Chondrocyte (in vitro differentiated cells): Measurements from ENCODE around the gene CDC42EP1. TPM values are rescaled to one million over a fixed set of nuclear protein-coding genes. Genes with fewer than 3 reads are reported as not detected.
"Not testable (repeated sequence)": the region's sequence is repeated elsewhere in the genome, so short reads cannot be mapped to it uniquely, and the experiment has no call there.

Experiments
- DNase-seq: peaks from one replicate; pipeline ENCODE4 v3.0.0; 2021; ENCODE audit warnings: mixed read lengths, low spot score
- H3K27ac Mint-ChIP-seq: one replicate; pipeline ENCODE4 v1.8.0; 2021; ENCODE audit warnings: mild to moderate bottlenecking, moderate library complexity, mixed read lengths; ENCODE audit not compliant: unreplicated experiment
- H3K27me3 Mint-ChIP-seq: 2 replicates; pipeline ENCODE4 v1.8.0; 2021; ENCODE audit warnings: low read depth, mixed read lengths
- H3K36me3 Mint-ChIP-seq: 2 replicates; pipeline ENCODE4 v1.8.0; 2021; ENCODE audit warnings: low read depth, mixed read lengths
- H3K4me1 Mint-ChIP-seq: 2 replicates; pipeline ENCODE4 v1.8.0; 2021; ENCODE audit warnings: low read depth, mild to moderate bottlenecking, mixed read lengths
- H3K4me3 Mint-ChIP-seq: one replicate; pipeline ENCODE4 v1.8.0; 2021; ENCODE audit warnings: mild to moderate bottlenecking, moderate library complexity, mixed read lengths; ENCODE audit not compliant: unreplicated experiment
- H3K9me3 Mint-ChIP-seq: 2 replicates; pipeline ENCODE4 v1.8.0; 2021; ENCODE audit warnings: low read depth, mixed read lengths
- total RNA-seq: library from RNA; stranded (reverse); gene quantifications from 3 replicates; pipeline ENCODE4 v1.2.1, GENCODE V29; 2021
- TF ChIP-seq, protein P1 (sequence below): fragments of 200-600 bp; sonication (generic); IDR thresholded peaks from 2 replicates; pipeline ENCODE4 v1.5.0; 2021; ENCODE audit warnings: antibody characterized with exemption, mild to moderate bottlenecking, moderate library complexity

Gene CDC42EP1
- total RNA-seq, 1 donor from 2014 or later = 155 TPM

DNA sequence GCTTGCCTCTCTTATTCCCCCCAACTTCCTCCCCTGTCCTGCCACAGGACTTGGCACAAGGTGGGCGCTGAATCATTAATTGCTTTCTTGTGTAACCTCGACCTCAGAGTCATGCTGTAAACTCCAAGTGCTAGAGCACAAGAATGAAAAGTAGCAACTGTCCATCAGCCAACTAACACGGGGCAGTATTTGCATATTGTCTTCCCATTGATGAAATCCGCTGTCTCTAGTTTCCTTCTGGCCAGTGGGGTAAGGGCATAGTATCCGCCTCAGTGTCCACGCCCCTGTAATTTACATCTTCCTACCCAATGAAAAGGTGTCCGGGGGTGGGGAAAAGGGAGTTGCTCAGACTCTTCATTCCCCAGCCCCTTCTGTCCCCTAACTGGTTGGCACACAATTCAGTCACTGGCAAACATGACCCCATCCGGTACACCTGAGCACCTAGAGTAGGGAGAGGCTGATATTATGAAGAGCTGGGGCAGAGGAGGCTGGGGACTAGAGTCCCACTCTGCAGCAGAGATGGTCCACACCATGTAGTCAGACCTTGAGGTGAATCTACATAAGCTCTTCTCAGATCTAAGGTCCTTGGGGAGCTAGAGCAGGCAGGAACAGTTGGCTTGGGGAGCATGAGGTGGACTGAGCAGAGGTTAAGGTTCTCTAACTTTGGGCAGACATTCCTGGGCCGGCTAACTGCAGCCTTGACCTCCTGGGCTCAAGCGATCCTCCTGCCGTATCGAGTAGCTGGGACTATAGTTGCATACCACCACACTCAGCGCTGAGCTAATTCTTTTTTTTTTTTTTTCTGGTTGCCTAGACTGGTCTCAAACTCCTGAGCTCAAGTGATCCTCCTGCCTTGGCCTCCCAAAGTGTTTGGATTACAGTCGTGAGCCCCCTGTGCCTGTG, 41.5 kb downstream of the CDC42EP1 start:
- DNase-seq = no peak
- Mint-ChIP-seq H3K4me3 (no peak overlapping the region), H3K27ac (no peak overlapping the region), H3K36me3 (no peaks in the 10 kb centered on the region), H3K9me3 (no peaks in the 10 kb centered on the region), H3K4me1 (peaks cover under 1% of the 10 kb centered on the region), H3K27me3 (peaks cover 13% of the 10 kb centered on the region)
- TF ChIP-seq, protein P1, sequence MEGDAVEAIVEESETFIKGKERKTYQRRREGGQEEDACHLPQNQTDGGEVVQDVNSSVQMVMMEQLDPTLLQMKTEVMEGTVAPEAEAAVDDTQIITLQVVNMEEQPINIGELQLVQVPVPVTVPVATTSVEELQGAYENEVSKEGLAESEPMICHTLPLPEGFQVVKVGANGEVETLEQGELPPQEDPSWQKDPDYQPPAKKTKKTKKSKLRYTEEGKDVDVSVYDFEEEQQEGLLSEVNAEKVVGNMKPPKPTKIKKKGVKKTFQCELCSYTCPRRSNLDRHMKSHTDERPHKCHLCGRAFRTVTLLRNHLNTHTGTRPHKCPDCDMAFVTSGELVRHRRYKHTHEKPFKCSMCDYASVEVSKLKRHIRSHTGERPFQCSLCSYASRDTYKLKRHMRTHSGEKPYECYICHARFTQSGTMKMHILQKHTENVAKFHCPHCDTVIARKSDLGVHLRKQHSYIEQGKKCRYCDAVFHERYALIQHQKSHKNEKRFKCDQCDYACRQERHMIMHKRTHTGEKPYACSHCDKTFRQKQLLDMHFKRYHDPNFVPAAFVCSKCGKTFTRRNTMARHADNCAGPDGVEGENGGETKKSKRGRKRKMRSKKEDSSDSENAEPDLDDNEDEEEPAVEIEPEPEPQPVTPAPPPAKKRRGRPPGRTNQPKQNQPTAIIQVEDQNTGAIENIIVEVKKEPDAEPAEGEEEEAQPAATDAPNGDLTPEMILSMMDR = no peak

DNA sequence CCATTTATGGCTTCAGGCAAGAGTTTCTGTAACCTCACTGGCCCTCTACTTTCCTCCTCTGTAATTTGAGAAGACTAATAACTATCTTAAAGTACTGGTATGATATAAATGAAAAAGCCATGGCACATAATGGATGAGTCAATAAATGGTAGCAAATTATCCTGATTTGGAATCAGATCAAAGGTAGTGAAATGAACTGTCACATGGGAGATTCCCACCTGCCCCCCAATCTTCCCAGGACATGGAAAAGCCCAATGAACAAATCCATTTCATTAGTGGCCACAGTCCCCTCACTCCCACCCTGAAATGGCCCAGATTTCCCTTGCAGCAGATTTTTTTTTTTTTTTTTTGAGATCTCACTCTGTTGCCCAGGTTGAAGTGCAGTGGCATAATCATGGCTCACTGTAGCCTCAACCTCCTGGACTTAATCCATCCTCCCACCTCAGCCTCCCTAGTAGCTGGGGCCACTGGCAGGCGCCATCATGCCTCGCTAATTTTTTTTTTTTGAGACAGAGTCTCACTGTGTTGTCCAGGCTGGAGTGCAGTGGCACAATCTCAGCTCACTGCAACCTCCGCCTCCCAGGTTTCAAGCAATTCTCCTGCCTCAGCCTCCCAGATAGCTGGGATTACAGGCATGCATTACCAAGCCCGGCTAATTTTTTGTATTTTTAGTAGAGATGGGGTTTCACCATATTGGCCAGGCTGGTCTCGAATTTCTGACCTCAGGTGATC, 42.4 kb downstream of the CDC42EP1 start:
- H3K9me3 Mint-ChIP-seq, H3K4me1 Mint-ChIP-seq, H3K4me3 Mint-ChIP-seq, H3K27ac Mint-ChIP-seq, H3K36me3 Mint-ChIP-seq, DNase-seq: not testable (repeated sequence)
- H3K27me3 Mint-ChIP-seq = peaks cover 13% of the 10 kb centered on the region

DNA sequence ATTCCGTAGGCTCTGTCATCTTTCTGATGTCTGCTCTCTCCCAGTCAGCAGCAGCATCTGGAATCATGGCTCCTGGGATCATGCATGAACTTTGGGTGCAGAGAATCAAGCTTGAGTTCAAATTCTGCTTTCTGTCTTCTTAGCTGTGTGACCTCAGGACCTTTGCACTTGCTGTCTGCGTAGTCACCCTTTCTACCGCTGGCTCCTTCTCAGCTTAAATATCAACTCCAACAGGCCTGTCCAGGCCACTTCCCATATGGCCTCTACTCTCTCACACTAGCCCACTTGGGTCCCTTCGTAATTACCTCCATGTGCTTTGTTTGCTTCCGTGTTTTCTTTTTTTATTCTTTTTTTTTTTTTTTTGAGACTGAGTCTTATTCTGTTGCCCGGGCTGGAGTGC, 43.8 kb downstream of the CDC42EP1 start:
- Mint-ChIP-seq H3K9me3 (no peaks in the 10 kb centered on the region), H3K36me3 (no peaks in the 10 kb centered on the region), H3K4me1 (peaks cover 14% of the 10 kb centered on the region), H3K4me3 (no peak overlapping the region), H3K27ac (no peak overlapping the region), H3K27me3 (peaks cover 13% of the 10 kb centered on the region)
- TF ChIP-seq, protein P1 = no peak
- no peak for DNase-seq

DNA sequence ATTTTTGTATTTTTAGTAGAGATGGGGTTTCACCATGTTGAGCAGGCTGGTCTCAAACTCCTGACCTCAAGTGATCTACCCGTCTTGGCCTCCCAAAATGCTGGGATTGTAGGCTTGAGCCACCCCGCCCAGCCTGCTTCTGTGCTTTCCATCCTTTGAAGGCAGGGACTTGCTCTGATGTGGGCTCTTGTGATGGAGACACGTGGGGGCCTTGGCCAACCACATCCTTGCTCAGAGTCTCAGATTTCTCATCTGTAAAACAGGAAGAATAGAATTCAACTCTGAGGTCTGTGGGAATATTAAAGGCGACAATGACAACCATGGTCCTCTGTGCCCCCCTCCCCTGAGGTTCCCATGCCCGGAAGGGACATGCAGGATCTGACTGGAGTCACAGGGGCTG, 44.6 kb downstream of the CDC42EP1 start:
- H3K27me3 Mint-ChIP-seq = peaks cover 13% of the 10 kb centered on the region
- TF ChIP-seq, protein P1 = no peak

DNA sequence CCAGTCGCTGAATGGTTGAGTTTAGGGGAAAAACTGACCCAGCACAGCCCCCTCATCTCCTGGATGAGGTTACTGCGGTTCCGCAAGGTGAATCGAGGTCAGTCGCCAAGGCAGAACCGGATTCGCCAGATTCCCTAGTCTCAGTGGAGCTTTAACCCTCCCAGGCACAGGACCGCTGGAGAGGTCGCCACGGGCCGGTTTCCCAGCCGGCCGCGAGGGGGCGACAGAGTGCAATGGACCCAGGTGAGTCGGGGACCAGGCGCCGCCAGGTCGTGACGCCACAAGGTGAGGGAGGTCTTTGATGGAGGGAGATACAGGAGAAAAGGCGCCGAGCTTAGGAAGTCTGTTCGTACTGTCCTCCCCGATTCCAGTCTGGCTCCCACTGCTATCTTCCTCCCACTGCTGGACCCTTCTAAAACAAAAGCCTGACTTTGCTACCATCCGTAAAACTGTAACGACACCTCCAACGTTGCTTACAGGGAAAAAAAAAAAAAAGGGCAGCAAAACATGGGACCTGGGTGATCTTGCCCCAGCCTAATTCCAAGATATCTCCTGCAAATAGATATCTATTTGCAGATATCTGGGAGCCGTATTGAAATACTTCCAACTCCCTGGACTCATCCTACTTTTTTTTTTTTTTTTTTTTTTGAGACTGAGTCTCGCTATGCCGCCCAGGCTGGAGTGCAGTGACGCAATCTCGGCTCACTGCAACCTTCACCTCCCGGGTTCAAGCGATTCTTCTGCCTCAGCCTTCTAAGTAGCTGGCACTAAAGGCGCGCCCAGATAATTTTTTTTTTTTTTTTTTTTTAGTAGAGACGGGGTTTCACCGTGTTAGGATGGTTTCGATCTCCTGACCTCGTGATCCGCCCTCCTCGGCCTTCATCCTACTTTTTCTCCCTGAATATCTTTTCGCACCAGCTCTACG, 47.0 kb downstream of the CDC42EP1 start:
- peak overlapping the region; percentile 83 for H3K4me3 Mint-ChIP-seq
- TF ChIP-seq, protein P1 = peak; percentile 99
- peaks cover 4% of the 10 kb centered on the region for H3K27me3 Mint-ChIP-seq
- H3K36me3 Mint-ChIP-seq = no peaks in the 10 kb centered on the region
- H3K4me1 Mint-ChIP-seq = peaks cover 33% of the 10 kb centered on the region
- peak overlapping the region; percentile 99 for H3K27ac Mint-ChIP-seq
- DNase-seq = no peak
- H3K9me3 Mint-ChIP-seq = no peaks in the 10 kb centered on the region

More for the DNA sequence above, 44.6 kb downstream of the CDC42EP1 start:
- DNase-seq = no peak
- peaks cover 20% of the 10 kb centered on the region for H3K4me1 Mint-ChIP-seq
- H3K9me3 Mint-ChIP-seq = no peaks in the 10 kb centered on the region
- H3K27ac Mint-ChIP-seq = no peak overlapping the region
- H3K4me3 Mint-ChIP-seq = no peak overlapping the region
- no peaks in the 10 kb centered on the region for H3K36me3 Mint-ChIP-seq
